Endothelial cell of umbilical vein (primary cell): ENCODE data around the gene FBXO21. TPM values are rescaled to one million over a fixed set of nuclear protein-coding genes. Genes with fewer than 3 reads are reported as not detected.
"Not testable (repeated sequence)": the region's sequence is repeated elsewhere in the genome, so short reads cannot be mapped to it uniquely, and the experiment has no call there.

Experiments
- BruUV-seq: library from RNA; stranded (reverse); fragments of 400-500 nt; replicated peaks from 2 replicates; lab custom pipeline; 2021; lab: Mats Ljungman, UMichigan
- CTCF ChIA-PET: fragments of 300-600, 350-600 bp; sonication (Branson Sonifier 250); formaldehyde crosslinking; loops from one replicate; lab custom pipeline; 2021; ENCODE audit warnings: antibody characterized with exemption, inconsistent platforms; lab: Charles Lee
- POLR2A ChIA-PET: fragments of 300-600, 350-600 bp; sonication (Branson Sonifier 250); formaldehyde crosslinking; loops from one replicate; lab custom pipeline; 2021; ENCODE audit warnings: antibody characterized with exemption, inconsistent platforms; lab: Charles Lee
- DNase-seq: peaks from one replicate; pipeline ENCODE4 v3.0.0-alpha.2; 2011; ENCODE audit warnings: low read depth, low spot score
- FAIRE-seq: peaks from 2 replicates; lab custom pipeline; 2011; peaks lifted over from hg19 to GRCh38; lab: Jason Lieb, UNC
- H2AFZ ChIP-seq: 2 replicates; pipeline ENCODE4 v1.6.0; 2012; ENCODE audit warnings: low read depth, low read length, control low read depth, inconsistent platforms
- H3K27ac ChIP-seq: 2 replicates; pipeline ENCODE4 v1.5.1; 2011; ENCODE audit warnings: low read depth, mild to moderate bottlenecking, control low read depth, low read length, moderate library complexity; ENCODE audit not compliant: insufficient read depth
- H3K27me3 ChIP-seq, 2 experiments: 2 replicates each; pipeline versions ENCODE4 v1.6.0 to v1.6.1; 2011; ENCODE audit warnings: low read length in 2 of 2, mixed read lengths in 1 of 2; ENCODE audit not compliant: control insufficient read depth in 2 of 2, insufficient read depth in 2 of 2
- H3K36me3 ChIP-seq, 2 experiments: 2 replicates in 1 of 2; 3 replicates in 1 of 2; pipeline ENCODE4 v1.5.1; 2011; ENCODE audit warnings: low read length in 2 of 2, mild to moderate bottlenecking in 1 of 2, moderate library complexity in 1 of 2; ENCODE audit not compliant: control insufficient read depth in 2 of 2, insufficient read depth in 2 of 2; ENCODE audit errors: extremely low read depth in 1 of 2
- H3K4me1 ChIP-seq: 3 replicates; pipeline ENCODE4 v1.5.1; 2011; ENCODE audit warnings: mild to moderate bottlenecking, low read length; ENCODE audit not compliant: control insufficient read depth, insufficient read depth; ENCODE audit errors: extremely low read depth
- H3K4me2 ChIP-seq: 2 replicates; pipeline ENCODE4 v1.6.1; 2011; ENCODE audit warnings: low read length, control low read depth, mixed read lengths; ENCODE audit not compliant: insufficient read depth
- H3K4me3 ChIP-seq, 3 experiments: fragments of 200-600 bp in 1 of 3; sonication (generic), shearing (Covaris generic) in 1 of 3; replicated peaks in 1 of 3; 2 replicates each; pipeline ENCODE4 v1.5.1; 2011 to 2016; ENCODE audit warnings: control low read depth in 3 of 3, low read length in 3 of 3, mild to moderate bottlenecking in 2 of 3, inconsistent platforms in 1 of 3, low read depth in 1 of 3, moderate library complexity in 1 of 3; ENCODE audit not compliant: insufficient read depth in 1 of 3
- H3K79me2 ChIP-seq: 2 replicates; pipeline ENCODE4 v1.6.0; 2012; ENCODE audit warnings: low read length, inconsistent platforms; ENCODE audit not compliant: control insufficient read depth, insufficient read depth
- H3K9ac ChIP-seq: replicated peaks from 2 replicates; pipeline ENCODE3; 2011; ENCODE audit warnings: low read length, control low read depth; ENCODE audit not compliant: insufficient read depth; ENCODE audit errors: extremely low read depth
- H3K9me1 ChIP-seq: replicated peaks from 3 replicates; pipeline ENCODE4 v1.6.0; 2011; ENCODE audit warnings: mild to moderate bottlenecking, low read length; ENCODE audit not compliant: control insufficient read depth, insufficient read depth; ENCODE audit errors: extremely low read depth
- H3K9me3 ChIP-seq: replicated peaks from 2 replicates; pipeline ENCODE4 v1.5.1; 2012; ENCODE audit warnings: low read length, inconsistent platforms; ENCODE audit not compliant: control insufficient read depth, insufficient read depth
- H4K20me1 ChIP-seq: replicated peaks from 2 replicates; pipeline ENCODE3; 2011; ENCODE audit warnings: mild to moderate bottlenecking, low read length; ENCODE audit not compliant: control insufficient read depth, insufficient read depth; ENCODE audit errors: extremely low read depth
- CTCF ChIP-seq, 2 donors: IDR thresholded peaks; 1 replicate in 1 of 2; 2 replicates in 1 of 2; pipeline ENCODE4 v1.5.1; 2011; ENCODE audit warnings: low read length in 2 of 2, mild to moderate bottlenecking in 2 of 2, moderate library complexity in 2 of 2, control low read depth in 1 of 2, inconsistent platforms in 1 of 2, low read depth in 1 of 2; ENCODE audit not compliant: insufficient read depth in 1 of 2; ENCODE audit errors: extremely low read depth in 1 of 2
- EZH2 ChIP-seq: IDR thresholded peaks from 2 replicates; pipeline ENCODE4 v1.6.1; 2012; ENCODE audit warnings: borderline replicate concordance, low read depth, mild to moderate bottlenecking, moderate library complexity, low read length, inconsistent platforms; ENCODE audit not compliant: severe bottlenecking
- FOS ChIP-seq: IDR thresholded peaks from 2 replicates; pipeline ENCODE4 v1.6.1; 2011; ENCODE audit warnings: mild to moderate bottlenecking, low read length, moderate library complexity, borderline replicate concordance; ENCODE audit not compliant: insufficient read depth
- GATA2 ChIP-seq: IDR thresholded peaks from 2 replicates; pipeline ENCODE4 v1.7.0; 2011; ENCODE audit warnings: low read depth, mild to moderate bottlenecking, moderate library complexity, mixed read lengths, low read length; ENCODE audit not compliant: insufficient read length, insufficient read depth
- JUN ChIP-seq: IDR thresholded peaks from 2 replicates; pipeline ENCODE4 v1.6.1; 2011; ENCODE audit warnings: borderline replicate concordance, low read depth; ENCODE audit not compliant: insufficient read length, insufficient read depth
- MYC ChIP-seq: IDR thresholded peaks from one replicate; pipeline ENCODE4 v1.6.1; 2011; ENCODE audit warnings: mild to moderate bottlenecking, low read depth, low read length
- dilution Hi-C: fragments of 300-500 bp; cut with MboI; formaldehyde crosslinking; loops from one replicate; pipeline ENCODE4 v1.15.0; 2019; ENCODE audit warnings: low sequenced_read_pairs; ENCODE audit not compliant: extremely low pct_ligation_motif_present
- intact Hi-C: fragments of 100-400 bp; cut with micrococcal nuclease; formaldehyde crosslinking; loops from one replicate; pipeline ENCODE4 v1.10.0; 2022
- polyA plus RNA-seq, 4 experiments: library from polyadenylated mRNA; depleted of rRNA in 3 of 4; stranded (reverse) in 3 of 4; unstranded in 1 of 4; fragments of >200 nt; gene quantifications; 2 replicates each; pipeline versions ENCODE4 v1.2.1 to v1.2.3, GENCODE V29; 2011 to 2012; ENCODE audit warnings: missing spikeins in 1 of 4
- total RNA-seq: library from RNA; stranded (reverse); gene quantifications from 2 replicates; pipeline ENCODE4 v1.2.3, GENCODE V29; 2021

The FBXO21 gene
- total and polyA plus RNA-seq, 2 donors (not counting 3 experiments of a cell fraction or from before 2014, with no cell fraction given) = 41.6 to 66.7 TPM

GRCh38 chr12:117202033-117202432 lies 11.8 kb upstream of the FBXO21 start:
- Histone ChIP-seq H3K27me3 (no peaks in the 10 kb centered on the region), H4K20me1 (no peaks in the 10 kb centered on the region), H3K4me2 (no peak overlapping the region), H3K4me3 (no peak overlapping the region), H2AFZ (no peak overlapping the region), H3K9me1 (no peaks in the 10 kb centered on the region), H3K4me1 (no peaks in the 10 kb centered on the region), H3K27ac (no peak overlapping the region), H3K9me3 (no peaks in the 10 kb centered on the region), H3K9ac (no peak overlapping the region), H3K79me2 (no peaks in the 10 kb centered on the region), H3K36me3 (no peaks in the 10 kb centered on the region)
- intact Hi-C loops (no loop called here), dilution Hi-C loops (no loop called here)
- POLR2A ChIA-PET = no interaction called here
- TF ChIP-seq MYC (no peak), FOS (no peak), GATA2 (no peak), JUN (no peak), CTCF (IDR thresholded peaks at IDR 0.05; ENCODE audit: extremely low read depth in 1 of 2, insufficient read depth in 1 of 2, low read depth in 1 of 2, low read length in 2 of 2) (no peak), EZH2 (no peak)
- FAIRE-seq = no peak
- no TSS peak for BruUV-seq
- CTCF ChIA-PET = interaction anchor here (0.7 to 2.8 kb wide), 4 partner anchors 9 to 655 kb away, joined by 3 to 9 read pairs (median 6); no protein-coding TSS in a partner anchor
- DNase-seq = no peak

DNA sequence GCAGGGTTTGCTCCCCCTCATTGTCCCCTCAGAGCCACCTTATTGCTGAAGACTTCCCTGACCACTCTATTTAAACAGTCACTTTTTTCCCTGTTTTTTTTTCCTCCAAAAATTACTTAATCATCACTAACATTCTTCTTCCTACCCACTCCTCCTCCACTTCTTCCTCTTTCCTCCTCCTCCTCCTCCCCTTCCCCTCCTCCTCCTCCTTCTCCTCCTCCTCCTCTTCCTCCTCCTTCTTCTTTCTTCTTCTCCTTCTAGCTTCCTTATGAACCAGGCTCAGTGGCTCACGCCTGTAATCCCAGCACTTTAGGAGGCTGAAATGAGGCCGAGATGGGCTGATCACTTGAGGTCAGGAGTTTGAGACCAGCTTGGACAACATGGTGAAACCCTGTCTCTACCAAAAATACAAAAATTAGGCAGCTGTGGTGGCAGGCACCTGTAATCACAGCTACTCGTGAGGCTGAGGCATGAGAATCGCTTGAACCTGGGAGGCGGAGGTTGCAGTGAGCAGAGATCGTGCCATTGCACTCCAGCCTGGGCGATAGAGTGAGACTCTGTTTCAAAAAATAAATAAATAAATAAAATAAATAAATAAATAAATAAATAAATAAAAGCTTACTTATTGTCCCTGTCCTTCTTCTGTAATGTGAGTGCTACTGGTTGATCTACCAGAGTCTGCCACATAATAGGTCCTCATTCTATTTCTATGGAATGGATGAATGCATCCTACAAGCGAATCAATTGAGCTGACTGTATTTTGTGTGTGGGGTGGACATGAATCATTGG lies 9.9 kb upstream of the FBXO21 start:
- intact Hi-C loops = loop anchor here (5.0 kb wide), 1 partner anchor 942 kb away; no protein-coding TSS in a partner anchor
- H3K9me1 ChIP-seq, BruUV-seq, H3K36me3 ChIP-seq, FAIRE-seq, H4K20me1 ChIP-seq, DNase-seq, H3K4me2 ChIP-seq, H3K27me3 ChIP-seq, H3K9ac ChIP-seq, H3K4me1 ChIP-seq, H3K4me3 ChIP-seq, H3K79me2 ChIP-seq, H3K27ac ChIP-seq, H3K9me3 ChIP-seq, H2AFZ ChIP-seq, POLR2A ChIA-PET, dilution Hi-C loops: not testable (repeated sequence)
- CTCF ChIA-PET = interaction anchor here (0.7 to 2.8 kb wide), 4 partner anchors 11 to 657 kb away, joined by 4 to 9 read pairs (median 5); no protein-coding TSS in a partner anchor

DNA sequence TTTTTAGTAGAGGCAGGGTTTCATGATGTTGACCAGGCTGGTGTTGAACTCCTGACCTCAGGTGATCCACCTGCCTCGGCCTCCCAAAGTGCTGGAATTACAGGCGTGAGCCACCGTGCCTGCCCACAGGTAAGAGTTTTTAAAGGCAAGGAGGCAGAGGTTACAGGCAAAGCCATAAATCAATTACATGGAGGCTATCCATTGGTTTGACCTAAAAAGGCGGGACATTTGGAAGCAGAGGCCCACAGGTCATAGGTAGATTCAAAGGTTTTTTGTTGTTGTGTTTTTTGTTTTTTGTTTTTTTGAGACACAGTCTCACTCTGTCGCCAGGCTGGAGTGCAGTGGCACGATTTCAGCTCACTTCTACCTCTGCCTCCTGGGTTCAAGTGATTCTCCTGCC lies 6.1 kb upstream of the FBXO21 start:
- POLR2A ChIA-PET, dilution Hi-C loops: not testable (repeated sequence)

More for the DNA sequence above, 6.1 kb upstream of the FBXO21 start:
- intact Hi-C loops = loop anchor here (5.0 kb wide), 1 partner anchor 946 kb away; no protein-coding TSS in a partner anchor
- H4K20me1 ChIP-seq, H3K9me1 ChIP-seq, H3K27me3 ChIP-seq, H3K79me2 ChIP-seq, H3K27ac ChIP-seq, DNase-seq, H2AFZ ChIP-seq, H3K4me1 ChIP-seq, H3K9me3 ChIP-seq, BruUV-seq, H3K4me3 ChIP-seq, H3K9ac ChIP-seq, H3K4me2 ChIP-seq, H3K36me3 ChIP-seq: not testable (repeated sequence)
- CTCF ChIA-PET = interaction anchor here (1.2 kb wide), 1 partner anchor 661 kb away, joined by 4 read pairs; no protein-coding TSS in a partner anchor
- peak; percentile 28 for FAIRE-seq
